NCI-H2081 treated with DMSO at 0.1 percent for 48 hours (cell line): Measurements from ENCODE around the gene ST8SIA1.
"Not testable (repeated sequence)": the region's sequence is repeated elsewhere in the genome, so short reads cannot be mapped to it uniquely, and the experiment has no call there.

Experiments used
- DNase-seq: peaks from one replicate; lab custom pipeline; 2025; lab: John Stamatoyannopoulos, UW

Gene ST8SIA1

DNA sequence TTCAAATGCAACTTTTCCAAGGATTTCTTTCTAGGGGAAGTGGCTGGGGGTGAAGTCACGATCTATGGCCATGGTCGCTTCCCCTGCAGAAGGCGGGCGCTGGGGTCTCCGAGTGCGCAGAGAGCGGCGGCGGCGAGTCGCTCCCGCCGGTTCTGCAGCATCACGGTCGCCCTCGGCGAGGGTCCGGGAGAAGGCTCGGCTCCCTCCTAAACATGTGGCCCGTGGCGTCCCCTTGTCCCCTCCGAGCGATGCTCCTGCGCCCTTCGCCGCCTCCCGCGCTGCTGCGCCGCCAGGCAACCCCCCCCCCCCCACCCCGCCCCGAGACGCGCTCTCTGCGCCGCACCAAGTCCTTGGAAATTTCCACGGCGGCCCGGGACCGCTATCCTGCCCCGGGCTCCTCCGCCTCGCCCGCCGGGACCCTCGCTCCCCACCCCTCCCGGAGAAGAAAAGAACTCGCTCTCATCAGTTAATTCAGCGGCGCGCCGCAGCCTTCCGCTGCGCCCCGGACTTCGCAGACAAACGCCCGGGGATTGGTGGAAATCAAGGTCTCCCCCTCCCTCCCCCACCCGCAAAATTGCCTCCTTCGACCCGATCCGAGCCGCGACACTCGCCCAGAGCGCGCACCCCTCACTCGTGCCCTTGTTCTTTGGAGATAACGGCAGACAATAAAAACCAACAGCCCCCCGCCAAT lies at the start of gene ST8SIA1:
Gene ST8SIA1, minus strand, starts transcription at position 298 of the 691 bp plus-strand sequence. CDS start 475 bp downstream, outside the sequence.
- DNase-seq: no peak

DNA sequence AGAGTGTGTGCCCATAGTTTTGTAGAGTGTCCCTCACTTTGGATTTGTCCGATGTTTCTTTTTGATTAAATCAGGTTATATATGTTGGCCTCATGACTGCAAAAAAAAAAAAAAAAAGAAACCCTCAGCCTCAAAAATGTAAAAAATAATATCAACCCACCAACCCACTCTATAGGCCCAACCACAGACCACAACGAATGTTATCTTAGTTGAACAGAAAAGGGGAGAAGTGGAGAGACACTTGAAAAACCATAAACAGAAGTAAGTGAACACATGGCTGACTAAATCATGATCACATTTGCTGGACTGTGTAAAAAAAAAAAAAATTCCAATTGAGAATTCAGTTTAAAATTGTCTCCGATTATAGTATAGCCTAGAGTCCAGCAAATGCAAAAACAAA lies 45.5 kb upstream of the ST8SIA1 start:
- DNase-seq: no peak

GRCh38 chr12:22377731-22378496 lies 43.4 kb upstream of the ST8SIA1 start:
- DNase-seq: no peak

- DNase-seq: not testable (repeated sequence)
Measured at GRCh38 chr12:22376596-22377150, 42.2 kb upstream of the ST8SIA1 start.

GRCh38 chr12:22374508-22374907 lies 40.0 kb upstream of the ST8SIA1 start:
- DNase-seq: no peak

GRCh38 chr12:22372277-22372837 lies 37.9 kb upstream of the ST8SIA1 start:
- DNase-seq: no peak

DNA sequence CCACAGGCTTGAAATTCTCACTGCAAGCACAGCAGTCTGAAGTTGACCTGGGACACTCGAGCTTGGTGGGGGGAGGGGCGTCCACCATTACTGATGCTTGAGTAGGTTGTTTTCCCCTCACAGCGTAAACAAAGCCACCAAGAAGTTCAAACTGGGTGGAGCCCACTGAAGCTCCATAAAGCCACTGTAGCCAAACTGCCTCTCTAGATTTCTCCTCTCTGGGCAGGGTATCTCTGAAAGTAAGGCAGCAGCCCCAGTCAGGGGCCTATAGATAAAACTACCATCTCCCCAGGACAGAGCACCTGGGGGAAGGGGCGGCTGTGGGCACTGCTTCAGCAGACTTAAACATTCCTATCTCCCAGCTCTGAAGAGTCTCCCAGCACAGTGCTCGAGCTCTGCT lies 31.7 kb upstream of the ST8SIA1 start:
- no peak for DNase-seq

GRCh38 chr12:22361785-22362184 lies 27.3 kb upstream of the ST8SIA1 start:
- DNase-seq: no peak

DNA sequence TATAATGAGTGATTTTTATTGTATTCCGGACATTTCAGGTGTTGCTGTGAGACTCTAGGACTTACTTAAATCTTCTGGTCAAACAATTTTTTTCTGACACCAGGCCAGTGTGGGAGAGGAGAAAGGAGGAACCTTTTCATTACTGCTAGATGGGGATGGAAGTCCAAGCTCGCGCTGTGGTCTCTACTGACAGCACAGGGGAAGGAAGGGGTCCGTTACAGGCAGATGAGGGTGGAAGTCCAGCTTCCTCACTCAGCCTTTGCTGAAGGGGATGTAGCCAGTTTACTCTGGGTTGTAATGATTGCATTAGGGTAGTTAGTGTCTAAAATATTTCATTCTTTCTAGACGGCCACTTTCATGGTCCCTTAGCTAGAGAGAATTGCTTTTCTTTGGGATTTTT lies 26.3 kb upstream of the ST8SIA1 start:
- DNase-seq: no peak

GRCh38 chr12:22357531-22357930 lies 23.0 kb upstream of the ST8SIA1 start:
- DNase-seq: no peak

- DNase-seq: no peak
Measured at GRCh38 chr12:22356231-22356630, 21.7 kb upstream of the ST8SIA1 start.

- no peak for DNase-seq
Measured at GRCh38 chr12:22355011-22355580, 20.6 kb upstream of the ST8SIA1 start.

GRCh38 chr12:22353615-22354325 lies 19.3 kb upstream of the ST8SIA1 start:
- no peak for DNase-seq

GRCh38 chr12:22350886-22351285 lies 16.4 kb upstream of the ST8SIA1 start:
- no peak for DNase-seq

DNA sequence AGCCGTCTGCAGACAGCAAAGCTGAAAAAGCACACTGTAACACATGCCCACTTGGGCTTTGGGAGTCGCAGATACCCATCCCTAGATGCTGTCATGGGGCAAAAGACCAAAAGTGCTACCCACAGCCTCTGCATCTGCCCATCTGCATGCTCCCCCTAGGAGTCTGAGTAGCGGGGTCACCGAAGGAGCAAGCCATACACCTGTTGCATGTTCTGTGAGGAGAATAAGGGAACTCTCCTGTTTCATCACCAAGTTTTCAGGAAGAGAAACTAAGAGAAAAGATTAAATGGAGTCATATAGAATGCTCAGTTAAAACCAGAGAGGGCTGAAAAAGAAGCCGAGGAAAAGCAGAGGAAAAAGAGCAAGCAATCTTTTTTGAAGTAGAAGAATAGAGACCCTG lies 13.7 kb upstream of the ST8SIA1 start:
- DNase-seq: no peak

DNA sequence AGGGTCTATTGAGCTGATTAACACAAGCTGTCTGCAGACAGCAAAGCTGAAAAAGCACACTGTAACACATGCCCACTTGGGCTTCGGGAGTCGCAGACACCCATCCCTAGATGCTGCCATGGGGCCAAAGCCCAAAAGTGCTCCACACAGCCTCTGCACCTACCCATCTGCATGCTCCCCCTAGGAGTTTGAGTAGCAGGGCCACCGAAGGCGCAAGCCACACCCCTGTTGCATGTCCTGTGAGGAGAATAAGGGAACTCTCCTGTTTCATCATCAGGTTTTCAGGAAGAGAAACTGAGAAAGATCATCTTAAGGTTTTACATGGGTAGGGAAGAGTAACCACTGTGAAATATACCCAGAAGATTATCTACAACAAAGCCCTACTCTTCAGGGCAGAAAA lies 5.6 kb upstream of the ST8SIA1 start:
- no peak for DNase-seq

DNA sequence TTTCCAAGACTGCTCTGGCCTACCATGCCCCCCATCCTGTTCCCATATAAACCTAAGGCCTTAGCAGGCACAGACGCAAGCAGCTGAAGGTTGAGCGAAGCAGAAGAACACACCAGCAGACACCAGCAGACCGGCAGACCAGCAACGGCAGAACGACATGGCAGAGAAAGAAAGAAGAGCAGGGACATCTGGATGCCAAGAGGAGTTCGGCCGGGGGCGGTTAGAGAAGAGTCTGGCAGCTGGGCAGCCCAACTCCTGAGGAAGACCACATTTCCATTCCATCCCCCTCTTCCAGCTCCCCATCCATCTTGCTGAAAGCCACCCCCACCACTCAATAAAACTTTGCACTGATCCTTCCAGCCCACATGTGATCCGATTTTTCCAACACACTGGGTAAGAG lies 5.2 kb upstream of the ST8SIA1 start:
- no peak for DNase-seq

DNA sequence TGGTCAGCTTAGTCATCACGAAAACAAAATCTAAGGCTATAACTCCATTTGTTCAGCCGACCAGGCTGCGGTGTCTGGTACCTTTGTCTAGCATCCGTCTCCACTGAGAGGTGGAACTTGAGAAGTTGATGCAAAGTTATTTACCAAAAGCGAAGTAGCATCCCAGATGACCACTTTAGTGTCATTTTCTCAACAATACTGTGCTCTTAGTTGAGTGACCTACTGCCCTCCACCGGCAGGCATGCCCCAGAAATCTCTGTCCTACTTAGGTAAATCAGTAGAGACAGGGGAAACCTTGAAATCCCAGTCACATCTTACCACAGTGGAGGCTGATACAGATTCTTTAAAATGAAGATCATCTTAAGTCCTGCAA lies 1.3 kb upstream of the ST8SIA1 start:
- no peak for DNase-seq

DNA sequence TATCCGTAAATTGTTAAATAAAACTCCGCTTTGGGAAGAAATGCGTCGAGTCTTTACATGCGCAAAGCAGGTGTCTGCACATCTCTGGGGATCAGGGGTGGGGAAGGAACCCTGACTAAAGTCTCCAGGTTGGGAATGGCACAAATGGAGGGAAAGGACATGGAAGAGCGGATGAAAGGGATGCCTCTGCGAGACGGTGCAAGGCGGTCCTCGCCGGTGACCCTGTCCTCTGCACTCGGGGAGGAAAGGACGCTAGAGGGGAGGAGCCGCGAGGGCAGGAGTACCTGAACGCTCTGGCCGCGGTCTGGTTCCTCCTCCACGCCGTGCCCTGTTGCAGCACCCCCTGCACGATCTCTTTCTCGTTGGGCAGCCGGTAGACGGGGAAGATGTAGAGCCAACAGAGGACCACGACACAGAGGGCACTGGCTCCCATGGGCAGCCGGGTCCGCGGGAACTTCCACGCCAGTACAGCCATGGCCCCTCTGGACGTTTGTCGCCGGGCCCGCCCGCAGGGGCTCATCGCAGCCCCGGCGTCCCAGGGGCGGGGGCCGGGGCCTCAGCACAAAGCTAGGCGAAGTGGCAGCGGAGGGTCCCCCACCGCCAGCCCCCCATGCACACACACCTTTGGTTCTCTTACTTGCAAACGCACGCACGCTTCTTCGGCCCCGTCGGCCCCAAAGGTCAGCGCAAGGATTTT lies 646 bp downstream of the ST8SIA1 start:
- DNase-seq: no peak

DNA sequence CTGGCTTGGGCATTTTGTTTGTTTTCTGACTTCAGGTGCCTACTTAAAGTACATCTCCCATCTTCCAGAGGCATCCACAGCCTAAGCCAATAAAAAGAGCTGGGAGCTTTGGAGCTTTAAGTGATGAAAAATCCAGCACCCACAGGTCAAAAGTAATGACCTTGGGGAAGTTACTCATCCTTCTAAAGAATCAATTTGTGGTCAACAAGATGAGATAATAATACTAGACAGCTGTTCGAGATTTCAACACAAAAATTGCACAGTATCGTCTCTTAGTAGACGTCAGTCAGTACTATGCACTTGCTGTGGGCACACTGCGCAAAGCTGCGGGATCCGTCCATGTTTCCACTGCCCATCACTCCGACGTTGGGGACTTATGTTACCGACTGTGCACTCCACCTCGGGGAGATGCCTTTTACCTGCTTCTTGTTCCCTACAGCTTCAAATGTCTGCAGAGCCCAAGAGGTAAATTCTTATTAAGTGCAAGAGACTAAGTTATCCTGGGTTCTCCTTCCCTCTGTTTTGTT lies 1.3 kb downstream of the ST8SIA1 start:
- no peak for DNase-seq

DNA sequence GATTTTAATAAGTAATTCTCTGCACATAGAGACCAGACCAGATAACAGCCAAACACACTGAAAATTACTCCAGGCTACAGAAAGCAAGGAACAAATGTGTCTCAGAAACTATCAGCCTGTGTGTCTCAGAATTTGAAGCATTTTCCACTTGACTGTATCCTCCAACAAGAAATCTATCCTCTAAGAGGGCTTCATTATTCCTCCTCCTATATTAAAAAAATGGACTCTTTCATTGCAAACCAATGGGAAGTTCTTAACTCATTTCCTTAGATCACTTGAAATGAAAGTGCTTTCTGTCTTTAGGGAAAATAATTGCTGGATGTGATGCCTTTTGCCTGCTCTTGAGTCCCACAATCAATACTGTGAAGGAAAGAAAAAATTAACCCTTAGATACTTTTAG lies 2.3 kb downstream of the ST8SIA1 start:
- DNase-seq: no peak
